ENCODE measurements around the gene IBTK.

Gene IBTK

DNA sequence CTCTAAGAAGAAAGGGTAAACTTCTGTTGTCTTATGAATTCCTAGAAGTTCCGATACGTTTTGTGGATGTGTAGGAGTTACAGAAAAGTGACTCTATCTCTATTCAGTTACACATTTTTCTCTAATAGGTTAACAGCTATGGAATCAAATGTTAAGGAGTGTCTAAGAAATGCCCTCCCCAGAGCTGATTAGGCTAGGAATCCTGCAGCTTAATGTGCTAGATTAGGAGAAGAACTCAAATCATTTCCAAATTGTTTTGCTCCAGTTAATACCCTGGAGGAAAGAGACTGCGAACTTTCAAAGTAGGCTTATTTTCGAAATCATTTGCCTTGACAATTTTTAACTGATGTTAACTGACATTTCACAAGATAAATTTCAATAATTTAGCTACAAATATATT, 51.9 kb downstream of the IBTK start (continued):
- TF ChIP-seq, protein P1, sequence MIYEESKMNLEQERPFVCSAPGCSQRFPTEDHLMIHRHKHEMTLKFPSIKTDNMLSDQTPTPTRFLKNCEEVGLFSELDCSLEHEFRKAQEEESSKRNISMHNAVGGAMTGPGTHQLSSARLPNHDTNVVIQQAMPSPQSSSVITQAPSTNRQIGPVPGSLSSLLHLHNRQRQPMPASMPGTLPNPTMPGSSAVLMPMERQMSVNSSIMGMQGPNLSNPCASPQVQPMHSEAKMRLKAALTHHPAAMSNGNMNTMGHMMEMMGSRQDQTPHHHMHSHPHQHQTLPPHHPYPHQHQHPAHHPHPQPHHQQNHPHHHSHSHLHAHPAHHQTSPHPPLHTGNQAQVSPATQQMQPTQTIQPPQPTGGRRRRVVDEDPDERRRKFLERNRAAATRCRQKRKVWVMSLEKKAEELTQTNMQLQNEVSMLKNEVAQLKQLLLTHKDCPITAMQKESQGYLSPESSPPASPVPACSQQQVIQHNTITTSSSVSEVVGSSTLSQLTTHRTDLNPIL (CRISPR knock-in tag; IDR thresholded peaks at IDR 0.05; ENCODE audit: low read depth), result no peak
- TF ChIP-seq ISL1 (CRISPR knock-in tag; IDR thresholded peaks at IDR 0.05), result no peak
- no peak for TF ChIP-seq SNAI2 (CRISPR knock-in tag; IDR thresholded peaks at IDR 0.05)

DNA sequence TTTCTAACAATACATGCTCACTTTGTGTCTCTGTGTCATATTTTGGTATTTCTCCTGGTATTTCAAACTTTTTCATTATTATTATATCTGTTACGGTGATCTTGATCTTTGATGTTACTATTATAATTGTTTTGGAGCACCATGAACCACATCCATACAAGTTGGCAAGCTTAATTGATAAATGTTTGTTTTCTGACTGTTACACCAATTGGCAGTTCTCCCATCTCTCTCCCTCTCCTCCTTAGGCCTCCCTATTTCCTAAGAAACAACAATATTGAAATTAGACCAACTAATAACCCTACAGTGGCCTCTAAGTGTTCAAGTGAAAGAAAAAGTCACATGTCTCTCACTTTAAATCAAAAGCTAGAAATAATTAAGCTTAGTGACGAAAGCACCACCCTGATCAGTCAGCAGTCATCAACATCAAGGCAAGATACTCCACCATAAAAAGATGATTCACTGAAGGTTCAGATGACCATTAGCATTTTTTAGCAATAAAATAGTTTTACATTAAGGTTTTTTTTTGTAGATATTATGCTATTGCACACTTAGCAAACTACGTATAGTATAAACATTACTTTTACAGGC, 61.5 kb downstream of the IBTK start:
- no peak for ATAC-seq
- TF ChIP-seq, protein P2, sequence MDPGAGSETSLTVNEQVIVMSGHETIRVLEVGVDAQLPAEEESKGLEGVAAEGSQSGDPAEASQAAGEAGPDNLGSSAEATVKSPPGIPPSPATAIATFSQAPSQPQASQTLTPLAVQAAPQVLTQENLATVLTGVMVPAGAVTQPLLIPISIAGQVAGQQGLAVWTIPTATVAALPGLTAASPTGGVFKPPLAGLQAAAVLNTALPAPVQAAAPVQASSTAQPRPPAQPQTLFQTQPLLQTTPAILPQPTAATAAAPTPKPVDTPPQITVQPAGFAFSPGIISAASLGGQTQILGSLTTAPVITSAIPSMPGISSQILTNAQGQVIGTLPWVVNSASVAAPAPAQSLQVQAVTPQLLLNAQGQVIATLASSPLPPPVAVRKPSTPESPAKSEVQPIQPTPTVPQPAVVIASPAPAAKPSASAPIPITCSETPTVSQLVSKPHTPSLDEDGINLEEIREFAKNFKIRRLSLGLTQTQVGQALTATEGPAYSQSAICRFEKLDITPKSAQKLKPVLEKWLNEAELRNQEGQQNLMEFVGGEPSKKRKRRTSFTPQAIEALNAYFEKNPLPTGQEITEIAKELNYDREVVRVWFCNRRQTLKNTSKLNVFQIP (CRISPR knock-in tag; IDR thresholded peaks at IDR 0.05; ENCODE audit: borderline replicate concordance, low read depth), result no peak
- TF ChIP-seq, protein P3, sequence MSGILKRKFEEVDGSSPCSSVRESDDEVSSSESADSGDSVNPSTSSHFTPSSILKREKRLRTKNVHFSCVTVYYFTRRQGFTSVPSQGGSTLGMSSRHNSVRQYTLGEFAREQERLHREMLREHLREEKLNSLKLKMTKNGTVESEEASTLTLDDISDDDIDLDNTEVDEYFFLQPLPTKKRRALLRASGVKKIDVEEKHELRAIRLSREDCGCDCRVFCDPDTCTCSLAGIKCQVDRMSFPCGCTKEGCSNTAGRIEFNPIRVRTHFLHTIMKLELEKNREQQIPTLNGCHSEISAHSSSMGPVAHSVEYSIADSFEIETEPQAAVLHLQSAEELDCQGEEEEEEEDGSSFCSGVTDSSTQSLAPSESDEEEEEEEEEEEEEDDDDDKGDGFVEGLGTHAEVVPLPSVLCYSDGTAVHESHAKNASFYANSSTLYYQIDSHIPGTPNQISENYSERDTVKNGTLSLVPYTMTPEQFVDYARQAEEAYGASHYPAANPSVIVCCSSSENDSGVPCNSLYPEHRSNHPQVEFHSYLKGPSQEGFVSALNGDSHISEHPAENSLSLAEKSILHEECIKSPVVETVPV (CRISPR knock-in tag; IDR thresholded peaks at IDR 0.05), result no peak
- no peak for TF ChIP-seq ZFP3 (CRISPR knock-in tag; IDR thresholded peaks at IDR 0.05)
- no peak for TF ChIP-seq OSR1 (CRISPR knock-in tag; IDR thresholded peaks at IDR 0.05)
- no peak for TF ChIP-seq BACH2 (CRISPR knock-in tag; IDR thresholded peaks at IDR 0.05; ENCODE audit: borderline replicate concordance)
- no peak for TF ChIP-seq ZNF8 (CRISPR knock-in tag; IDR thresholded peaks at IDR 0.05)
- TF ChIP-seq PPARA (CRISPR knock-in tag; IDR thresholded peaks at IDR 0.05; ENCODE audit: borderline replicate concordance), result no peak
- no peak for TF ChIP-seq GLIS3 (CRISPR knock-in tag; IDR thresholded peaks at IDR 0.05)
- no peak for TF ChIP-seq CSDC2 (CRISPR knock-in tag; IDR thresholded peaks at IDR 0.05)
- no peak for TF ChIP-seq TOX (CRISPR knock-in tag; IDR thresholded peaks at IDR 0.05; ENCODE audit: borderline replicate concordance)
- TF ChIP-seq, protein P4, sequence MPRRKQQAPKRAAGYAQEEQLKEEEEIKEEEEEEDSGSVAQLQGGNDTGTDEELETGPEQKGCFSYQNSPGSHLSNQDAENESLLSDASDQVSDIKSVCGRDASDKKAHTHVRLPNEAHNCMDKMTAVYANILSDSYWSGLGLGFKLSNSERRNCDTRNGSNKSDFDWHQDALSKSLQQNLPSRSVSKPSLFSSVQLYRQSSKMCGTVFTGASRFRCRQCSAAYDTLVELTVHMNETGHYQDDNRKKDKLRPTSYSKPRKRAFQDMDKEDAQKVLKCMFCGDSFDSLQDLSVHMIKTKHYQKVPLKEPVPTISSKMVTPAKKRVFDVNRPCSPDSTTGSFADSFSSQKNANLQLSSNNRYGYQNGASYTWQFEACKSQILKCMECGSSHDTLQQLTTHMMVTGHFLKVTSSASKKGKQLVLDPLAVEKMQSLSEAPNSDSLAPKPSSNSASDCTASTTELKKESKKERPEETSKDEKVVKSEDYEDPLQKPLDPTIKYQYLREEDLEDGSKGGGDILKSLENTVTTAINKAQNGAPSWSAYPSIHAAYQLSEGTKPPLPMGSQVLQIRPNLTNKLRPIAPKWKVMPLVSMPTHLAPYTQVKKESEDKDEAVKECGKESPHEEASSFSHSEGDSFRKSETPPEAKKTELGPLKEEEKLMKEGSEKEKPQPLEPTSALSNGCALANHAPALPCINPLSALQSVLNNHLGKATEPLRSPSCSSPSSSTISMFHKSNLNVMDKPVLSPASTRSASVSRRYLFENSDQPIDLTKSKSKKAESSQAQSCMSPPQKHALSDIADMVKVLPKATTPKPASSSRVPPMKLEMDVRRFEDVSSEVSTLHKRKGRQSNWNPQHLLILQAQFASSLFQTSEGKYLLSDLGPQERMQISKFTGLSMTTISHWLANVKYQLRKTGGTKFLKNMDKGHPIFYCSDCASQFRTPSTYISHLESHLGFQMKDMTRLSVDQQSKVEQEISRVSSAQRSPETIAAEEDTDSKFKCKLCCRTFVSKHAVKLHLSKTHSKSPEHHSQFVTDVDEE (CRISPR knock-in tag; IDR thresholded peaks at IDR 0.05), result no peak
- TF ChIP-seq, protein P1 (CRISPR knock-in tag; IDR thresholded peaks at IDR 0.05; ENCODE audit: low read depth), result no peak
- no peak for TF ChIP-seq ZFP30 (CRISPR knock-in tag; IDR thresholded peaks at IDR 0.05)
- TF ChIP-seq ISL1 (CRISPR knock-in tag; IDR thresholded peaks at IDR 0.05), result no peak
- TF ChIP-seq RARB (CRISPR knock-in tag; IDR thresholded peaks at IDR 0.05), result no peak
- no peak for TF ChIP-seq SNAI2 (CRISPR knock-in tag; IDR thresholded peaks at IDR 0.05)

DNA sequence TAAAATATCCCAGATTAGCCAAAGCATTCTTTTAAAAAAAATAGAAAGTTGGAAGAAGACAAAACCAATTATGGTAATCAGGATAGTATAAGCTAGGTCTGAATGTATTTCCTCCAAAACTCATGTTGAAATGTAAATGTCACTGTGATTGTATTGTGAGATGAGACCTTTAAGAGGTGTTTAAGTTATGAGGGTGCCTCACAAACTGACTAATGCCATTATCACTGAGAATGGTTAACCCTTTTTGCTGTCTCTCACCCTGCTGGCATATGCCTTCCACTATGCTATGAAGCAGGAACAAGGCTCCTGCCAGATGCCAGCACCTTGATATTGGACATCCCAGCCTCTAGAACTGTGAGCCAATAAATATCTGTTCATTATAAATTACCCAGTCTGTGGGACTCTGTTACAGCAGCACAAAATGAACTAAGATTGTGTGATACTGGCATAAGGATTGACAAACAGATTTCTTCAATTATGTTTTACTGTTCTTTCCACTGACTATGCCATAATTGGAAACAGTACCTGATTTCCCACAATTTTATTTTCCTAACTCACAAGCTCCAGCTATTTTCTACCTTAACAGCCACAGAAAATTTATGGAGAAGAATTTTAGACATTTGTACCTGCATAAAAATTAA, 63.8 kb downstream of the IBTK start:
- TF ChIP-seq ISL1 (CRISPR knock-in tag; IDR thresholded peaks at IDR 0.05) (no peak), ZFP30 (CRISPR knock-in tag; IDR thresholded peaks at IDR 0.05) (peak; percentile 69), CSDC2 (CRISPR knock-in tag; IDR thresholded peaks at IDR 0.05) (no peak), TCF4 (CRISPR knock-in tag; IDR thresholded peaks at IDR 0.05; ENCODE audit: borderline replicate concordance) (peak; percentile 57), ZNF70 (CRISPR knock-in tag; IDR thresholded peaks at IDR 0.05) (no peak), RARB (CRISPR knock-in tag; IDR thresholded peaks at IDR 0.05) (no peak)
- TF ChIP-seq, protein P2 (CRISPR knock-in tag; IDR thresholded peaks at IDR 0.05; ENCODE audit: borderline replicate concordance, low read depth), result no peak
- TF ChIP-seq, protein P3 (CRISPR knock-in tag; IDR thresholded peaks at IDR 0.05), result no peak
- TF ChIP-seq, protein P4 (CRISPR knock-in tag; IDR thresholded peaks at IDR 0.05), result no peak; the same call in none of the 2 replicates
- TF ChIP-seq, protein P1 (CRISPR knock-in tag; IDR thresholded peaks at IDR 0.05; ENCODE audit: low read depth), result no peak

More for the DNA sequence above, 63.8 kb downstream of the IBTK start:
- ATAC-seq, result peak; percentile 64

Measured in SK-N-SH treated with all-trans-retinoic acid at 6 μM for 48 hours (cell line).